DMS53 treated with DMSO at 0.1 percent for 48 hours (cell line): ENCODE data around the gene AHRR.
"Not testable (repeated sequence)": the region's sequence is repeated elsewhere in the genome, so short reads cannot be mapped to it uniquely, and the experiment has no call there.

Experiments
- DNase-seq: peaks from one replicate; lab custom pipeline; 2025; ENCODE audit not compliant: unreplicated experiment; lab: John Stamatoyannopoulos, UW

AHRR gene

GRCh38 chr5:483011-483410 lies 161.5 kb downstream of the AHRR start:
- DNase-seq: no peak

GRCh38 chr5:483434-484140 lies 162.1 kb downstream of the AHRR start:
- DNase-seq: no peak

- no peak for DNase-seq
Observed at GRCh38 chr5:484556-484955, 163.0 kb downstream of the AHRR start.

- no peak for DNase-seq
Observed at GRCh38 chr5:485113-485945, 163.8 kb downstream of the AHRR start.

- no peak for DNase-seq
Observed at GRCh38 chr5:485946-486491, 164.5 kb downstream of the AHRR start.

- not testable (repeated sequence) for DNase-seq
Observed at GRCh38 chr5:486597-486996, 165.1 kb downstream of the AHRR start.
